GM21360 (cell line): ENCODE measurements around the gene RPL26.

Source experiments
- ATAC-seq: cut with Tn5 transposase; IDR thresholded peaks from one replicate; pipeline ENCODE4 v1.9.1; 2021; ENCODE audit warnings: mild to moderate bottlenecking, moderate library complexity; ENCODE audit not compliant: unreplicated experiment

RPL26 gene

DNA sequence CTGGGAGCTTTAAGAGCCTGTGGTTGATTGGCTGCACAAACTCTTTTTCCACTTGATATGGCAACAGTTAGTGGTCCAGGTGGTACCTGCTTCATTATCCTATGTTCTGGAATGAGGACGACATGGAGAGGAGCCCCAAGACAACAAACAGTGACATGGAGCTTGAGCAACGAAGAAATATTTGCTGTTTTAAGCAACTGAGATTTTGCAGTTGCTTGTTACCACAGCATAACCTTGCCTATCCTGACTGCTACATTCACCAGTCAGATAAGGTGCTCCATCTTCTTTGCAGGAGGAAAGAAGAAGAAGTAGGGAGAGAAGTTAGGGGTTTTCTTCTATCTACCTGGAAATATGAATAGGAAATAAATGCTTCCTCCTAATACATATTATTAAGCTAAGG lies 50.9 kb downstream of the RPL26 start:
- ATAC-seq: no peak
